Measurements from ENCODE around the gene CCNK.

Gene CCNK

GRCh38 chr14:99484106-99484505 is 2.9 kb downstream of the CCNK start:
- no peak overlapping the region for H3K27ac ChIP-seq
- TF ChIP-seq CTCF (conservative IDR thresholded peaks at IDR 0.05): no peak

- TF ChIP-seq CTCF (conservative IDR thresholded peaks at IDR 0.05): no peak
- no peak overlapping the region for H3K27ac ChIP-seq
These were observed 16.1 kb downstream of the CCNK start for GRCh38 chr14:99497341-99497740.

GRCh38 chr14:99497894-99498293 is 16.7 kb downstream of the CCNK start:
- TF ChIP-seq CTCF (conservative IDR thresholded peaks at IDR 0.05): no peak
- no peak overlapping the region for H3K27ac ChIP-seq

GRCh38 chr14:99502989-99503421 is 21.8 kb downstream of the CCNK start:
- no peak for TF ChIP-seq CTCF (conservative IDR thresholded peaks at IDR 0.05)
- no peak overlapping the region for H3K27ac ChIP-seq

- TF ChIP-seq CTCF (conservative IDR thresholded peaks at IDR 0.05): no peak
- no peak overlapping the region for H3K27ac ChIP-seq
These were observed 22.7 kb downstream of the CCNK start for GRCh38 chr14:99503848-99504453.

GRCh38 chr14:99505089-99505488 is 23.9 kb downstream of the CCNK start:
- no peak for TF ChIP-seq CTCF (conservative IDR thresholded peaks at IDR 0.05)

GRCh38 chr14:99506276-99506675 is 25.1 kb downstream of the CCNK start:
- no peak for TF ChIP-seq CTCF (conservative IDR thresholded peaks at IDR 0.05)
- no peak overlapping the region for H3K27ac ChIP-seq

More at GRCh38 chr14:99505089-99505488, 23.9 kb downstream of the CCNK start:
- H3K27ac ChIP-seq: no peak overlapping the region
